HG03565 (cell line): ENCODE results near the gene LANCL2.

Experiments
- ATAC-seq: cut with Tn5 transposase; IDR thresholded peaks from one replicate; pipeline ENCODE4 v1.9.1; 2021; ENCODE audit warnings: mild to moderate bottlenecking, moderate library complexity; ENCODE audit not compliant: unreplicated experiment

Gene LANCL2

GRCh38 chr7:55361560-55361959 lies 3.6 kb upstream of the LANCL2 start:
- no peak for ATAC-seq

GRCh38 chr7:55362927-55363326 lies 2.2 kb upstream of the LANCL2 start:
- no peak for ATAC-seq

GRCh38 chr7:55363386-55364170 lies 1.6 kb upstream of the LANCL2 start:
- ATAC-seq: no peak

- peak; percentile 76 for ATAC-seq
These were observed 731 bp downstream of the LANCL2 start for GRCh38 chr7:55365675-55366460.

GRCh38 chr7:55366461-55367070 lies 1.4 kb downstream of the LANCL2 start:
- no peak for ATAC-seq

- no peak for ATAC-seq
These were observed 2.2 kb downstream of the LANCL2 start for GRCh38 chr7:55367283-55367840.

- ATAC-seq: no peak
These were observed 4.6 kb downstream of the LANCL2 start for GRCh38 chr7:55369427-55370400.

- peak; percentile 53 for ATAC-seq
These were observed 9.1 kb downstream of the LANCL2 start for GRCh38 chr7:55374213-55374612.

GRCh38 chr7:55375237-55375636 lies 10.1 kb downstream of the LANCL2 start:
- no peak for ATAC-seq

- no peak for ATAC-seq
These were observed 12.2 kb downstream of the LANCL2 start for GRCh38 chr7:55377162-55377817.

GRCh38 chr7:55379285-55379684 lies 14.1 kb downstream of the LANCL2 start:
- no peak for ATAC-seq

GRCh38 chr7:55381189-55381588 lies 16.1 kb downstream of the LANCL2 start:
- ATAC-seq: no peak

GRCh38 chr7:55381696-55382095 lies 16.6 kb downstream of the LANCL2 start:
- no peak for ATAC-seq

- no peak for ATAC-seq
These were observed 17.1 kb downstream of the LANCL2 start for GRCh38 chr7:55382251-55382650.

- no peak for ATAC-seq
These were observed 21.4 kb downstream of the LANCL2 start for GRCh38 chr7:55386541-55386940.

GRCh38 chr7:55387062-55387965 lies 22.2 kb downstream of the LANCL2 start:
- ATAC-seq: no peak

GRCh38 chr7:55396233-55396785 lies 31.2 kb downstream of the LANCL2 start:
- ATAC-seq: no peak

- no peak for ATAC-seq
These were observed 32.5 kb downstream of the LANCL2 start for GRCh38 chr7:55397617-55398016.
